Stimulated activated CD8-positive, alpha-beta memory T cell treated with anti-CD3 and anti-CD28 coated beads, Interleukin-15, amount 100 ng/mL, for 48 hours (primary cell): ENCODE measurements around the gene PLEKHG2.
"Not testable (repeated sequence)": the region's sequence is repeated elsewhere in the genome, so short reads cannot be mapped to it uniquely, and the experiment has no call there.

Source experiments
- DNase-seq, 2 donors: peaks; one replicate each; pipeline ENCODE4 v3.0.0-alpha.2; 2020; ENCODE audit warnings: low read depth in 2 of 2

PLEKHG2 gene

GRCh38 chr19:39445196-39446111, 33.0 kb downstream of the PLEKHG2 start, which contains the start of gene SUPT5H:
Gene SUPT5H, plus strand, starts transcription at chr19:39445582. Its CDS starts 309 bp downstream, at chr19:39445891.
- DNase-seq = peak; percentile 96 to 97

GRCh38 chr19:39446365-39447084, 34.1 kb downstream of the PLEKHG2 start:
- DNase-seq = no peak

GRCh38 chr19:39448271-39448670, 35.8 kb downstream of the PLEKHG2 start:
- peak in 1 of 2 donors; percentile 18 for DNase-seq

- no peak for DNase-seq
These were observed 36.8 kb downstream of the PLEKHG2 start for GRCh38 chr19:39449116-39449797.

GRCh38 chr19:39451257-39451656, 38.8 kb downstream of the PLEKHG2 start:
- DNase-seq = not testable (repeated sequence)

- no peak for DNase-seq
These were observed 50.9 kb downstream of the PLEKHG2 start for GRCh38 chr19:39463403-39463802.

GRCh38 chr19:39465956-39466747, 53.7 kb downstream of the PLEKHG2 start:
- no peak for DNase-seq

GRCh38 chr19:39467941-39468340, 55.5 kb downstream of the PLEKHG2 start:
- no peak for DNase-seq

- DNase-seq = no peak
These were observed 56.6 kb downstream of the PLEKHG2 start for GRCh38 chr19:39469036-39469435.

- no peak for DNase-seq
These were observed 57.1 kb downstream of the PLEKHG2 start for GRCh38 chr19:39469567-39469966.

- DNase-seq = no peak
These were observed 58.4 kb downstream of the PLEKHG2 start for GRCh38 chr19:39470724-39471339.

- DNase-seq = peak; percentile 7 to 21
These were observed 59.5 kb downstream of the PLEKHG2 start for GRCh38 chr19:39471756-39472536.

GRCh38 chr19:39472746-39473442, 60.4 kb downstream of the PLEKHG2 start:
- no peak for DNase-seq

GRCh38 chr19:39473443-39473960, 61.0 kb downstream of the PLEKHG2 start:
- no peak for DNase-seq

GRCh38 chr19:39474139-39474620, 61.7 kb downstream of the PLEKHG2 start:
- peak; percentile 22 to 34 for DNase-seq

- no peak for DNase-seq
These were observed 63.3 kb downstream of the PLEKHG2 start for GRCh38 chr19:39475748-39476147.
